Hepatocyte (in vitro differentiated cells): ENCODE results near the gene SERPINB13. TPM values are rescaled to one million over a fixed set of nuclear protein-coding genes. Genes with fewer than 3 reads are reported as not detected.

Experiments used
- DNase-seq: peaks from one replicate; pipeline ENCODE4 v3.0.0-alpha.2; 2016; ENCODE audit warnings: low spot score
- H2AFZ ChIP-seq: fragments of 200-600 bp; sonication (generic); 2 replicates; pipeline ENCODE4 v1.6.0; 2016; ENCODE audit warnings: antibody characterized with exemption, mild to moderate bottlenecking
- H3K27ac ChIP-seq: fragments of 200-600 bp; sonication (generic); 2 replicates; pipeline ENCODE4 v1.5.1; 2016; ENCODE audit warnings: mild to moderate bottlenecking
- H3K27me3 ChIP-seq: fragments of 200-600 bp; sonication (generic); 2 replicates; pipeline ENCODE4 v1.6.1; 2016
- H3K36me3 ChIP-seq: fragments of 200-600 bp; sonication (generic); replicated peaks from 2 replicates; pipeline ENCODE4 v1.5.1; 2016; ENCODE audit warnings: low read depth; ENCODE audit not compliant: insufficient read depth
- H3K4me1 ChIP-seq: fragments of 200-600 bp; sonication (generic); 2 replicates; pipeline ENCODE4 v1.5.1; 2016; ENCODE audit warnings: mild to moderate bottlenecking, moderate library complexity; ENCODE audit not compliant: insufficient read depth
- H3K4me2 ChIP-seq: fragments of 200-600 bp; sonication (generic); 2 replicates; pipeline ENCODE4 v1.6.0; 2016
- H3K4me3 ChIP-seq: fragments of 200-600 bp; sonication (generic); 2 replicates; pipeline ENCODE4 v1.5.1; 2016; ENCODE audit warnings: mild to moderate bottlenecking
- H3K79me2 ChIP-seq: fragments of 200-600 bp; sonication (generic); 2 replicates; pipeline ENCODE4 v1.6.0; 2017; ENCODE audit warnings: mild to moderate bottlenecking
- H3K9me2 ChIP-seq: fragments of 200-600 bp; sonication (generic); replicated peaks from 2 replicates; pipeline ENCODE4 v1.6.0; 2017; ENCODE audit warnings: mild to moderate bottlenecking; ENCODE audit not compliant: insufficient read depth
- H3K9me3 ChIP-seq: fragments of 200-600 bp; sonication (generic); 2 replicates; pipeline ENCODE4 v1.5.1; 2016; ENCODE audit warnings: low read depth, mild to moderate bottlenecking
- H4K20me1 ChIP-seq: fragments of 200-600 bp; sonication (generic); 2 replicates; pipeline ENCODE4 v1.6.0; 2016; ENCODE audit warnings: mild to moderate bottlenecking; ENCODE audit not compliant: insufficient read depth, poor library complexity, severe bottlenecking
- CTCF ChIP-seq: fragments of 200-600 bp; sonication (generic); IDR thresholded peaks from 2 replicates; pipeline ENCODE4 v1.5.1; 2016; ENCODE audit warnings: antibody characterized with exemption, mild to moderate bottlenecking; ENCODE audit not compliant: poor library complexity
- EZH2 ChIP-seq: fragments of 200-600 bp; sonication (generic); IDR thresholded peaks from 2 replicates; pipeline ENCODE4 v1.6.1; 2016; ENCODE audit warnings: antibody characterized with exemption, mild to moderate bottlenecking, borderline replicate concordance
- EZH2phosphoT487 ChIP-seq: fragments of 200-600 bp; sonication (generic); IDR thresholded peaks from one replicate; pipeline ENCODE4 v1.6.1; 2018; ENCODE audit warnings: antibody characterized with exemption, mild to moderate bottlenecking, low read depth, moderate library complexity; ENCODE audit not compliant: unreplicated experiment, severe bottlenecking
- WGBS: methylation state at CpG from one replicate; pipeline ENCODE4 v1.1.6; 2016; ENCODE audit warnings: low lambda C conversion rate; ENCODE audit errors: missing lambda C conversion rate; 5-methylcytosine and 5-hydroxymethylcytosine counted together
- polyA plus RNA-seq: library from polyadenylated mRNA; unstranded; fragments of >200 nt; fragmentation: Nextera tagmentation; extraction: Ambion mirVana; gene quantifications from 2 replicates; pipeline ENCODE4 v1.2.1, GENCODE V29; 2016
- total RNA-seq: library from RNA; depleted of rRNA; stranded (reverse); fragments of >200 nt; gene quantifications from 2 replicates; pipeline ENCODE4 v1.2.3, GENCODE V29; 2014

Gene SERPINB13
- total and polyA plus RNA-seq, 2 experiments from 2014 or later: 0.28 TPM; not detected in 1

GRCh38 chr18:63552581-63552980 is 34.6 kb upstream of the SERPINB13 start:
- no peak for DNase-seq
- H4K20me1 ChIP-seq: no peaks in the 10 kb centered on the region
- 91% methylated on average over 2 of the region's 2 CpGs for WGBS
- no peaks in the 10 kb centered on the region for H3K27me3 ChIP-seq
- H3K27ac ChIP-seq: no peak overlapping the region
- H2AFZ ChIP-seq: no peak overlapping the region
- no peak overlapping the region for H3K4me2 ChIP-seq
- H3K79me2 ChIP-seq: no peaks in the 10 kb centered on the region
- H3K9me2 ChIP-seq: no peaks in the 10 kb centered on the region
- no peak overlapping the region for H3K4me3 ChIP-seq
- H3K4me1 ChIP-seq: no peaks in the 10 kb centered on the region
- TF ChIP-seq EZH2: no peak
- TF ChIP-seq EZH2phosphoT487: no peak
- TF ChIP-seq CTCF: no peak
- no peaks in the 10 kb centered on the region for H3K9me3 ChIP-seq
- no peaks in the 10 kb centered on the region for H3K36me3 ChIP-seq

GRCh38 chr18:63553081-63553480 is 34.1 kb upstream of the SERPINB13 start:
- no peak overlapping the region for H3K4me2 ChIP-seq
- no peaks in the 10 kb centered on the region for H3K79me2 ChIP-seq
- no peak overlapping the region for H3K27ac ChIP-seq
- H3K4me3 ChIP-seq: no peak overlapping the region
- H3K36me3 ChIP-seq: no peaks in the 10 kb centered on the region
- WGBS: 63% methylated on average over 1 of the region's 1 CpG
- H3K9me2 ChIP-seq: no peaks in the 10 kb centered on the region
- TF ChIP-seq EZH2: no peak
- TF ChIP-seq EZH2phosphoT487: no peak
- TF ChIP-seq CTCF: no peak
- H3K9me3 ChIP-seq: no peaks in the 10 kb centered on the region
- no peaks in the 10 kb centered on the region for H3K4me1 ChIP-seq
- peak; percentile 31 for DNase-seq
- no peaks in the 10 kb centered on the region for H3K27me3 ChIP-seq
- H4K20me1 ChIP-seq: no peaks in the 10 kb centered on the region
- no peak overlapping the region for H2AFZ ChIP-seq

DNA sequence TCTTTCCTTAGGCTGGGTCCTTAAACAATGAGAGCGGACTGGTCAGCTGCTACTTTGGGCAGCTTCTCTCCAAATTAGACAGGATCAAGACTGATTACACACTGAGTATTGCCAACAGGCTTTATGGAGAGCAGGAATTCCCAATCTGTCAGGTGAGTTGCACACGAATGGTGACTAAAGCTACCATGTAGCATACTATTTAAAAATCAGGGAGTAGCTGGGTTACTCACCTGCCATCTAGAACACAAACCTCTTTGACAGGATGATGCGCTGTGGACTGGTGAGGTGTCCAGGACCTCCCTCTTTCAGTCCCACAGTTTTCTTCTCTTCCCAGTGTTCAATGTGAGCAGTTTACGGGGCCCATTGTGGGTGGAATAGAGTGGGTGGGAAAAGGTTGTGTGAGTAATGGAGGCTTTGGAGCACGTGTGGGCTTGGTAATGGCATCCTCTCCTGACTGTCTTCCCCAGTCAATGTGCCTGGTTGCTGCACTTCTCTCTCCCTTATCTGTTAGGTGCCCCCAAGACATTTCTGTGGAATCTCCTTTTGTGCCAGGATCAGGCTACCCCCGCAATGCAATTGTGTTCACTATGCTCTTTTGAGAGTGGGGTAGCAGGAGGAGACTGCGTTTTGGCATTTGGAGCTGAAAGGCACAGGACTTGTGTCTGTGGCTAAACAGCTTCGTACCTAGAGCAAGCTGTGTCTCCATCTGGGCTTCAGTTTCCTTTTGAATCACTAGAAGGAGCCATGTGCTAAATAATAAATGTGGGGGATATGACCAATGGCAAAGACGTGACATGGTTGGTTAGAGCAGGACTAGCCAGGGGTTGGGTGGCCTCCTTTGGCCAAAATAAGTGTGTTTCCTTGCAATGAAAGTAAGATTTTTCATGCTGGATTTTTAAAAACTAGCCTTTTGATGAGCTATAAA is 27.3 kb upstream of the SERPINB13 start:
- H3K9me2 ChIP-seq: no peaks in the 10 kb centered on the region
- no peak overlapping the region for H3K27ac ChIP-seq
- H3K4me3 ChIP-seq: no peak overlapping the region
- H3K27me3 ChIP-seq: no peaks in the 10 kb centered on the region
- no peaks in the 10 kb centered on the region for H4K20me1 ChIP-seq
- no peaks in the 10 kb centered on the region for H3K36me3 ChIP-seq
- no peak overlapping the region for H2AFZ ChIP-seq
- no peak for TF ChIP-seq EZH2
- no peak for TF ChIP-seq CTCF
- TF ChIP-seq EZH2phosphoT487: no peak
- no peaks in the 10 kb centered on the region for H3K9me3 ChIP-seq
- 87% methylated on average over 9 of the region's 9 CpGs for WGBS
- DNase-seq: no peak
- no peaks in the 10 kb centered on the region for H3K4me1 ChIP-seq
- H3K4me2 ChIP-seq: no peak overlapping the region
- H3K79me2 ChIP-seq: no peaks in the 10 kb centered on the region
